H9 (cell line): ENCODE data around the gene CADPS2. TPM values are rescaled to one million over a fixed set of nuclear protein-coding genes. Genes with fewer than 3 reads are reported as not detected.

Experiments used
- DNase-seq: peaks from one replicate; pipeline ENCODE4 v3.0.0-alpha.2; 2017
- H2AFZ ChIP-seq: one replicate; pipeline ENCODE4 v1.6.1; 2013; ENCODE audit warnings: mild to moderate bottlenecking, low read length, control low read depth, moderate library complexity
- H2AK5ac ChIP-seq: 2 replicates; pipeline ENCODE4 v1.6.1; 2013; ENCODE audit warnings: low read length, control low read depth, mixed read lengths; ENCODE audit not compliant: insufficient read length
- H2BK120ac ChIP-seq: one replicate; pipeline ENCODE4 v1.6.1; 2013; ENCODE audit warnings: low read depth, mild to moderate bottlenecking, low read length, control low read depth, inconsistent platforms; ENCODE audit not compliant: poor library complexity, severe bottlenecking
- H2BK12ac ChIP-seq: 2 replicates; pipeline ENCODE4 v1.6.1; 2013; ENCODE audit warnings: low read length, control low read depth, mixed read lengths, low read depth; ENCODE audit not compliant: insufficient read length
- H2BK15ac ChIP-seq: 2 replicates; pipeline ENCODE4 v1.6.1; 2013; ENCODE audit warnings: low read depth, low read length, control low read depth
- H2BK20ac ChIP-seq: one replicate; pipeline ENCODE4 v1.6.1; 2013; ENCODE audit warnings: low read depth, mild to moderate bottlenecking, low read length, control low read depth, inconsistent platforms; ENCODE audit not compliant: poor library complexity, severe bottlenecking
- H2BK5ac ChIP-seq: 2 replicates; pipeline ENCODE4 v1.6.1; 2013; ENCODE audit warnings: low read length, control low read depth, mixed read lengths; ENCODE audit not compliant: insufficient read length
- H3K14ac ChIP-seq: 2 replicates; pipeline ENCODE4 v1.6.1; 2013; ENCODE audit warnings: low read length, control low read depth; ENCODE audit not compliant: insufficient read depth
- H3K18ac ChIP-seq: 2 replicates; pipeline ENCODE4 v1.6.1; 2013; ENCODE audit warnings: low read depth, mild to moderate bottlenecking, mixed read lengths, low read length, control low read depth; ENCODE audit not compliant: insufficient read length
- H3K23ac ChIP-seq: 2 replicates; pipeline ENCODE4 v1.6.1; 2013; ENCODE audit warnings: low read length, control low read depth, mixed read lengths, low read depth; ENCODE audit not compliant: insufficient read length
- H3K23me2 ChIP-seq: 2 replicates; pipeline ENCODE4 v1.6.1; 2013; ENCODE audit warnings: low read depth, mild to moderate bottlenecking, mixed read lengths, low read length, control low read depth; ENCODE audit not compliant: insufficient read length, poor library complexity, severe bottlenecking
- H3K27ac ChIP-seq: 2 replicates; pipeline ENCODE4 v1.5.1; 2013; ENCODE audit warnings: low read length, control low read depth, mixed read lengths, low read depth; ENCODE audit not compliant: insufficient read length
- H3K27me3 ChIP-seq: 2 replicates; pipeline ENCODE4 v1.6.1; 2013; ENCODE audit warnings: low read length, control low read depth, inconsistent platforms; ENCODE audit not compliant: insufficient read depth
- H3K4ac ChIP-seq: 2 replicates; pipeline ENCODE4 v1.6.1; 2013; ENCODE audit warnings: low read depth, mild to moderate bottlenecking, control low read depth, inconsistent platforms, low read length, moderate library complexity
- H3K4me1 ChIP-seq: 2 replicates; pipeline ENCODE4 v1.6.1; 2013; ENCODE audit warnings: low read length, control low read depth, inconsistent platforms; ENCODE audit not compliant: insufficient read depth
- H3K4me2 ChIP-seq: 2 replicates; pipeline ENCODE4 v1.6.1; 2013; ENCODE audit warnings: low read length, control low read depth, mixed read lengths; ENCODE audit not compliant: insufficient read length, insufficient read depth
- H3K56ac ChIP-seq: 2 replicates; pipeline ENCODE4 v1.6.1; 2013; ENCODE audit warnings: low read depth, mild to moderate bottlenecking, mixed read lengths, low read length, control low read depth; ENCODE audit not compliant: insufficient read length
- H3K79me1 ChIP-seq: 2 replicates; pipeline ENCODE4 v1.6.1; 2013; ENCODE audit warnings: low read depth, mild to moderate bottlenecking, moderate library complexity, low read length, control low read depth, inconsistent platforms; ENCODE audit not compliant: insufficient read depth, poor library complexity, severe bottlenecking
- H3K79me2 ChIP-seq: 2 replicates; pipeline ENCODE4 v1.6.1; 2013; ENCODE audit warnings: low read length, control low read depth, inconsistent platforms; ENCODE audit not compliant: insufficient read depth
- H3K9ac ChIP-seq: 2 replicates; pipeline ENCODE4 v1.6.1; 2013; ENCODE audit warnings: low read length, control low read depth, mixed read lengths; ENCODE audit not compliant: insufficient read length; ENCODE audit errors: extremely low read depth
- H3K9me3 ChIP-seq: one replicate; pipeline ENCODE4 v1.6.1; 2013; ENCODE audit warnings: low read depth, low read length, inconsistent platforms; ENCODE audit not compliant: control insufficient read depth
- H3T11ph ChIP-seq: one replicate; pipeline ENCODE4 v1.6.1; 2013; ENCODE audit warnings: mild to moderate bottlenecking, low read length, control low read depth, inconsistent platforms
- H4K20me1 ChIP-seq: one replicate; pipeline ENCODE4 v1.6.1; 2013; ENCODE audit not compliant: control insufficient read depth, insufficient read length, insufficient read depth
- H4K5ac ChIP-seq: 2 replicates; pipeline ENCODE4 v1.6.1; 2013; ENCODE audit warnings: low read depth, mild to moderate bottlenecking, mixed read lengths, low read length, control low read depth; ENCODE audit not compliant: insufficient read length
- H4K8ac ChIP-seq: replicated peaks from 2 replicates; pipeline ENCODE4 v1.6.1; 2013; ENCODE audit warnings: low read length, control low read depth, mixed read lengths, low read depth; ENCODE audit not compliant: insufficient read length
- H4K91ac ChIP-seq: 2 replicates; pipeline ENCODE4 v1.6.1; 2013; ENCODE audit warnings: low read depth, mild to moderate bottlenecking, moderate library complexity, mixed read lengths, low read length, control low read depth; ENCODE audit not compliant: insufficient read length
- H3K27ac Mint-ChIP-seq, 3 experiments: 2 replicates in 2 of 3; 3 replicates in 1 of 3; pipeline ENCODE4 v1.8.0; 2020 to 2021; ENCODE audit warnings: mixed read lengths in 3 of 3, mild to moderate bottlenecking in 1 of 3, moderate library complexity in 1 of 3
- H3K27me3 Mint-ChIP-seq: 2 replicates; pipeline ENCODE4 v1.8.0; 2021; ENCODE audit warnings: low read depth, mild to moderate bottlenecking, moderate library complexity, mixed read lengths
- H3K36me3 Mint-ChIP-seq, 3 experiments: 2 replicates in 2 of 3; 3 replicates in 1 of 3; pipeline ENCODE4 v1.8.0; 2020 to 2021; ENCODE audit warnings: low read depth in 3 of 3, mixed read lengths in 3 of 3; ENCODE audit not compliant: insufficient read depth in 1 of 3
- H3K4me1 Mint-ChIP-seq, 2 experiments: 2 replicates each; pipeline ENCODE4 v1.8.0; 2020; ENCODE audit warnings: mixed read lengths in 2 of 2
- H3K4me3 Mint-ChIP-seq, 2 experiments: 2 replicates in 1 of 2; 3 replicates in 1 of 2; pipeline ENCODE4 v1.8.0; 2020 to 2021; ENCODE audit warnings: mild to moderate bottlenecking in 2 of 2, mixed read lengths in 2 of 2, moderate library complexity in 1 of 2
- H3K9me3 Mint-ChIP-seq, 2 experiments: 2 replicates in 1 of 2; 3 replicates in 1 of 2; pipeline ENCODE4 v1.8.0; 2020; ENCODE audit warnings: mild to moderate bottlenecking in 2 of 2, mixed read lengths in 2 of 2, moderate library complexity in 1 of 2
- WGBS: extraction: QIAGEN DNeasy Blood & Tissue Kit; methylation state at CpG from one replicate; pipeline ENCODE4 v1.1.7; 2013; ENCODE audit warnings: missing lambda C conversion rate, low lambda C conversion rate, mixed read lengths; ENCODE audit not compliant: insufficient read length; ENCODE audit errors: extremely low coverage; 5-methylcytosine and 5-hydroxymethylcytosine counted together
- total RNA-seq: library from RNA; stranded (reverse); gene quantifications from 2 replicates; pipeline ENCODE4 v1.2.1, GENCODE V29; 2021
- TF ChIP-seq, protein P1 (sequence below): fragments of 200-600 bp; sonication (generic); conservative IDR thresholded peaks from 3 replicates; pipeline ENCODE4 v1.8.0; 2021; ENCODE audit warnings: antibody characterized with exemption, mild to moderate bottlenecking

Gene CADPS2
- total RNA-seq, 1 experiment from 2014 or later, result 7.1 TPM

DNA sequence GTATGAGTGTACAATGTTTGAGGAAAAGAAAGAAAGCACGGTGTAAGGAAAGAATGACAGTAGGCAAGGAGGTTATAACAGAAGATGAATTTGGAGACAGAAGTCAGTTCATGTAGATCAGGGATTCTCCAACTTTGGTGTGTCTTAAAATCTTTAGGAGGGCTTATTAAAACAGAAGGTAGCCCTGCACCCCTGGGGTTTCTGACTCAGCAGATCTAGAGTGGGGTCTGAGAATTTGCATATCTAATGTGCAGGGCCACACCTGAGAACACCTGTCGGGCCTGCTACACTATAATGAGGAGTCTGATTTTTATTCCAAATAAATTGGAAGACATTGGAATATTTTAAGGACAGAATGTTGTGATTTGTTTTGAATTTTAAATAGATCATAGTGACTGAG is 307.9 kb downstream of the CADPS2 start:
- H3K4me3 Mint-ChIP-seq, result no peak overlapping the region
- Histone ChIP-seq H3K79me2 (no peaks in the 10 kb centered on the region), H3K79me1 (no peaks in the 10 kb centered on the region), H4K8ac (no peak overlapping the region), H3K27ac (no peak overlapping the region), H3K18ac (no peak overlapping the region), H3K23ac (no peak overlapping the region), H3K4ac (no peak overlapping the region), H2AFZ (no peak overlapping the region), H2BK20ac (no peak overlapping the region), H3K14ac (no peak overlapping the region), H3K56ac (no peak overlapping the region), H2AK5ac (no peak overlapping the region), H2BK120ac (no peak overlapping the region), H3K9ac (no peak overlapping the region), H3K4me2 (no peak overlapping the region), H3K23me2 (no peaks in the 10 kb centered on the region), H2BK12ac (no peak overlapping the region), H3T11ph (no peak overlapping the region), H4K20me1 (no peaks in the 10 kb centered on the region), H2BK5ac (no peak overlapping the region), H3K27me3 (no peaks in the 10 kb centered on the region), H3K4me1 (no peaks in the 10 kb centered on the region; the same call in 1 of the 2 replicates), H4K5ac (no peak overlapping the region), H2BK15ac (no peak overlapping the region), H3K9me3 (no peaks in the 10 kb centered on the region), H4K91ac (no peak overlapping the region)
- no peaks in the 10 kb centered on the region for H3K36me3 Mint-ChIP-seq
- WGBS, result no CpG with 5 or more reads among the region's 2 CpGs
- DNase-seq, result no peak
- peak overlapping the region; percentile 1 to 22 (median 7); a peak in 2 of 7 replicates for H3K27ac Mint-ChIP-seq
- no peaks in the 10 kb centered on the region for H3K9me3 Mint-ChIP-seq
- TF ChIP-seq, protein P1, sequence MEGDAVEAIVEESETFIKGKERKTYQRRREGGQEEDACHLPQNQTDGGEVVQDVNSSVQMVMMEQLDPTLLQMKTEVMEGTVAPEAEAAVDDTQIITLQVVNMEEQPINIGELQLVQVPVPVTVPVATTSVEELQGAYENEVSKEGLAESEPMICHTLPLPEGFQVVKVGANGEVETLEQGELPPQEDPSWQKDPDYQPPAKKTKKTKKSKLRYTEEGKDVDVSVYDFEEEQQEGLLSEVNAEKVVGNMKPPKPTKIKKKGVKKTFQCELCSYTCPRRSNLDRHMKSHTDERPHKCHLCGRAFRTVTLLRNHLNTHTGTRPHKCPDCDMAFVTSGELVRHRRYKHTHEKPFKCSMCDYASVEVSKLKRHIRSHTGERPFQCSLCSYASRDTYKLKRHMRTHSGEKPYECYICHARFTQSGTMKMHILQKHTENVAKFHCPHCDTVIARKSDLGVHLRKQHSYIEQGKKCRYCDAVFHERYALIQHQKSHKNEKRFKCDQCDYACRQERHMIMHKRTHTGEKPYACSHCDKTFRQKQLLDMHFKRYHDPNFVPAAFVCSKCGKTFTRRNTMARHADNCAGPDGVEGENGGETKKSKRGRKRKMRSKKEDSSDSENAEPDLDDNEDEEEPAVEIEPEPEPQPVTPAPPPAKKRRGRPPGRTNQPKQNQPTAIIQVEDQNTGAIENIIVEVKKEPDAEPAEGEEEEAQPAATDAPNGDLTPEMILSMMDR, result no peak
- H3K27me3 Mint-ChIP-seq, result no peaks in the 10 kb centered on the region
- H3K4me1 Mint-ChIP-seq, result peaks cover 7 to 9% of the 10 kb centered on the region in 2 experiments
